Uterus (tissue), 2 donors: ENCODE data around the gene MCTP1.

Source experiments
- POLR2A ChIP-seq, 2 donors: fragments of 450-650 bp; IDR thresholded peaks; one replicate each; pipeline ENCODE4 v1.6.1; 2016; ENCODE audit warnings: antibody characterized with exemption in 2 of 2, mild to moderate bottlenecking in 1 of 2, moderate library complexity in 1 of 2
- TF ChIP-seq, protein P1 (sequence below), 4 experiments: fragments of 200-600 bp in 2 of 4; fragments of 450-650 bp in 2 of 4; sonication (generic) in 2 of 4; IDR thresholded peaks; one replicate each; pipeline ENCODE4 v1.5.1; 2016 to 2019; ENCODE audit warnings: antibody characterized with exemption in 4 of 4, mild to moderate bottlenecking in 2 of 4, moderate library complexity in 1 of 4

DNA sequence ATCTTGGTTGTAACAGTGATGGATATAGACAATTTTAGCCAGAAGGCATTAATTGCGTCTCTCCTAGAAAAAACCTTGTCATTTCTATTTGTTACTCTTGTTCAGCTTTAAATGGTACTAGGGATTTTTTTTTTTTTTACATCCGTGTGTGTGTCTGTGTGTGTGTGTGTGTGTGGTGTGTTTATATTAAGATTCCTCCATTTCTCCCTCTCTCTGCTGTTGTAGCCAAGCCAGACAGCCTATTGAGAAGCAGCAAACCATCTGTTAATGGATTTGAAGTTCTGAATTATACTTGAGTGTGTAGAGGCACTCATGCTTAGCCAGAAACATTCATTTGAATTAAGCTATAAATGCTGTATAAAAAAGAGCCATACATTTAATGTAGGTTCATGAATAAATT is 594.1 kb downstream of the MCTP1 start:
- TF ChIP-seq, protein P1, sequence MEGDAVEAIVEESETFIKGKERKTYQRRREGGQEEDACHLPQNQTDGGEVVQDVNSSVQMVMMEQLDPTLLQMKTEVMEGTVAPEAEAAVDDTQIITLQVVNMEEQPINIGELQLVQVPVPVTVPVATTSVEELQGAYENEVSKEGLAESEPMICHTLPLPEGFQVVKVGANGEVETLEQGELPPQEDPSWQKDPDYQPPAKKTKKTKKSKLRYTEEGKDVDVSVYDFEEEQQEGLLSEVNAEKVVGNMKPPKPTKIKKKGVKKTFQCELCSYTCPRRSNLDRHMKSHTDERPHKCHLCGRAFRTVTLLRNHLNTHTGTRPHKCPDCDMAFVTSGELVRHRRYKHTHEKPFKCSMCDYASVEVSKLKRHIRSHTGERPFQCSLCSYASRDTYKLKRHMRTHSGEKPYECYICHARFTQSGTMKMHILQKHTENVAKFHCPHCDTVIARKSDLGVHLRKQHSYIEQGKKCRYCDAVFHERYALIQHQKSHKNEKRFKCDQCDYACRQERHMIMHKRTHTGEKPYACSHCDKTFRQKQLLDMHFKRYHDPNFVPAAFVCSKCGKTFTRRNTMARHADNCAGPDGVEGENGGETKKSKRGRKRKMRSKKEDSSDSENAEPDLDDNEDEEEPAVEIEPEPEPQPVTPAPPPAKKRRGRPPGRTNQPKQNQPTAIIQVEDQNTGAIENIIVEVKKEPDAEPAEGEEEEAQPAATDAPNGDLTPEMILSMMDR (IDR thresholded peaks at IDR 0.05), result no peak
- TF ChIP-seq POLR2A (IDR thresholded peaks at IDR 0.05), result no peak
